Nephron (organoid): ENCODE results near the gene CHST3.

Experiments
- H3K27ac Mint-ChIP-seq, 3 experiments: 2 replicates each; pipeline ENCODE4 v1.8.0; 2020; ENCODE audit warnings: mixed read lengths in 3 of 3, mild to moderate bottlenecking in 2 of 3, moderate library complexity in 1 of 3
- H3K27me3 Mint-ChIP-seq: 2 replicates; pipeline ENCODE4 v1.8.0; 2021; ENCODE audit warnings: low read depth, mild to moderate bottlenecking, moderate library complexity, mixed read lengths
- H3K36me3 Mint-ChIP-seq: 2 replicates; pipeline ENCODE4 v1.8.0; 2020; ENCODE audit warnings: low read depth, mixed read lengths
- H3K4me1 Mint-ChIP-seq: 2 replicates; pipeline ENCODE4 v1.8.0; 2020; ENCODE audit warnings: mixed read lengths
- H3K4me3 Mint-ChIP-seq, 3 experiments: 2 replicates each; pipeline ENCODE4 v1.8.0; 2020; ENCODE audit warnings: mild to moderate bottlenecking in 3 of 3, mixed read lengths in 3 of 3, moderate library complexity in 2 of 3
- H3K9me3 Mint-ChIP-seq: 2 replicates; pipeline ENCODE4 v1.8.0; 2020; ENCODE audit warnings: mixed read lengths
- TF ChIP-seq, protein P1 (sequence below), 3 experiments: fragments of 200-600 bp; sonication (generic); IDR thresholded peaks; one replicate each; pipeline ENCODE4 v1.5.0; 2021; ENCODE audit warnings: antibody characterized with exemption in 3 of 3; ENCODE audit not compliant: unreplicated experiment in 3 of 3

CHST3 gene

DNA sequence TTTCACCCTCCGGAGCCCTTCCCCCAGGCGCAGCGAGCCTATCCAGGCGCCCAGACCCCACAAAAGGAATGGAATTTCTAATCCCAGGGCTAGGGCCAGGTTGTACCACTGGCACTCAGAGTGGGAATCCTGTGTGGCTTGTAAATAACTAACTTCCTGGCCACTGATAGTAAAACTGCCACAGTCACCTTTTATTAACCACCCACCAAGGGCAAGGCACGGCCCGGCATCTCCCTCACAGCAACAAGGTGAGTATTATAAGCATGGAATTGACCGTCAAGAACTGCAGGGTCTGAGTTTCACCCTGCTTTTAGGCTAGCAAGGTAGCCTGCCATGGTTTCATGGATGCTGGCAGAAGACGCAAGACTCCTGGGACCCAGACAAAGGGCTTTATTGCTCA, 73.1 kb downstream of the CHST3 start:
- Mint-ChIP-seq H3K27ac (peak overlapping the region in 2 of 3 experiments; percentile 11 to 24), H3K9me3 (no peaks in the 10 kb centered on the region), H3K4me1 (peaks cover 30% of the 10 kb centered on the region), H3K4me3 (no peak overlapping the region), H3K27me3 (peaks cover 14% of the 10 kb centered on the region), H3K36me3 (no peaks in the 10 kb centered on the region)
- TF ChIP-seq, protein P1, sequence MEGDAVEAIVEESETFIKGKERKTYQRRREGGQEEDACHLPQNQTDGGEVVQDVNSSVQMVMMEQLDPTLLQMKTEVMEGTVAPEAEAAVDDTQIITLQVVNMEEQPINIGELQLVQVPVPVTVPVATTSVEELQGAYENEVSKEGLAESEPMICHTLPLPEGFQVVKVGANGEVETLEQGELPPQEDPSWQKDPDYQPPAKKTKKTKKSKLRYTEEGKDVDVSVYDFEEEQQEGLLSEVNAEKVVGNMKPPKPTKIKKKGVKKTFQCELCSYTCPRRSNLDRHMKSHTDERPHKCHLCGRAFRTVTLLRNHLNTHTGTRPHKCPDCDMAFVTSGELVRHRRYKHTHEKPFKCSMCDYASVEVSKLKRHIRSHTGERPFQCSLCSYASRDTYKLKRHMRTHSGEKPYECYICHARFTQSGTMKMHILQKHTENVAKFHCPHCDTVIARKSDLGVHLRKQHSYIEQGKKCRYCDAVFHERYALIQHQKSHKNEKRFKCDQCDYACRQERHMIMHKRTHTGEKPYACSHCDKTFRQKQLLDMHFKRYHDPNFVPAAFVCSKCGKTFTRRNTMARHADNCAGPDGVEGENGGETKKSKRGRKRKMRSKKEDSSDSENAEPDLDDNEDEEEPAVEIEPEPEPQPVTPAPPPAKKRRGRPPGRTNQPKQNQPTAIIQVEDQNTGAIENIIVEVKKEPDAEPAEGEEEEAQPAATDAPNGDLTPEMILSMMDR (IDR thresholded peaks at IDR 0.05; ENCODE audit: unreplicated experiment in 3 of 3), result no peak

DNA sequence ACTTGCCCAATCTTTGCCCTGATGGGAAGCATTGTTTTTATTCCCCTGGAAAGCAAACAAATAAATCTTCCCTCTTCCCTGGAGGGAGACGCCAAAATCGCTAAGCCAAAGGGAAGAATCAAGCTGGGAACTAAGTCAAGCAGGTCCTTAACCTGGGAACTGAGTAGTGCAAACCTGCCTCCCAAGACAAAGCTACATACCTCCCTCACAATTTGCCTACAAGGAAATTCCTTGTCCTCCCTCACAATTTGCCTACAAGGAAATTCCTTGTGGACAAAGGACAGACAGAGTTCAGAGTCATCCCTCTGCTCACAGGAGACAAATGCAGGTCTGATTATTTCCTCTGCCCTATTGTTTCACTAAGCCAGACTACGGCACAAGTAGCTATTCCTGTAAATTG, 73.6 kb downstream of the CHST3 start:
- peaks cover 36% of the 10 kb centered on the region for H3K4me1 Mint-ChIP-seq
- TF ChIP-seq, protein P1 (IDR thresholded peaks at IDR 0.05; ENCODE audit: unreplicated experiment in 3 of 3), result no peak
- H3K4me3 Mint-ChIP-seq, result no peak overlapping the region
- peak overlapping the region in 2 of 3 experiments; percentile 24 to 31 for H3K27ac Mint-ChIP-seq
- no peaks in the 10 kb centered on the region for H3K9me3 Mint-ChIP-seq
- peaks cover 14% of the 10 kb centered on the region for H3K27me3 Mint-ChIP-seq
- no peaks in the 10 kb centered on the region for H3K36me3 Mint-ChIP-seq

DNA sequence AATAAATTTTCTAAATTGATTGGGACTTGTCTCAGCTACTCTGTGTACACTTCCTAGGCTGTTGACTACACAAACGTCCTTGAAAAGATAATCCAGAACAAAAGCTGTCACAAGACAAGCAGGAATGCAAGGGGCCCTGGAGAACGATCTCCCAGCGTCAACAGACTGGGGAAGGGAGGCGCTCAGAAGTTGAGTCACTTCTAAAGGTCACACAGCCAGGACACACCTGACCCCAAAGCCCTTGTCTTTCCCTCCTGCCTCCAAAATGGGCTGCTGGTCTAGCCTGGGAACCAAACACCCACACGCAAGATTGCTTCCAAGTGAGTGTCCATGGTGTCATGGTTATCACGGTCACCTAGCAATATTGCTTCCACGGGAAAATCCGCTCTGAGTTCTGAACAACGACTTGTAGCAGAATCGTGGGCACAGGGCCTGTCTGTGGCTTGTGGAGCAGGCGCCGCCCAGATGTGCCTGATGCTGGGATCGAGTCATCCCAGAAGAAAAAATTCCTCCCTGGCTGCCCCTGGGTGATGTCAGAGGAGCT, 74.3 kb downstream of the CHST3 start:
- Mint-ChIP-seq H3K36me3 (no peaks in the 10 kb centered on the region), H3K27me3 (peaks cover 14% of the 10 kb centered on the region), H3K27ac (peak overlapping the region in 1 of 3 experiments; percentile 31)

DNA sequence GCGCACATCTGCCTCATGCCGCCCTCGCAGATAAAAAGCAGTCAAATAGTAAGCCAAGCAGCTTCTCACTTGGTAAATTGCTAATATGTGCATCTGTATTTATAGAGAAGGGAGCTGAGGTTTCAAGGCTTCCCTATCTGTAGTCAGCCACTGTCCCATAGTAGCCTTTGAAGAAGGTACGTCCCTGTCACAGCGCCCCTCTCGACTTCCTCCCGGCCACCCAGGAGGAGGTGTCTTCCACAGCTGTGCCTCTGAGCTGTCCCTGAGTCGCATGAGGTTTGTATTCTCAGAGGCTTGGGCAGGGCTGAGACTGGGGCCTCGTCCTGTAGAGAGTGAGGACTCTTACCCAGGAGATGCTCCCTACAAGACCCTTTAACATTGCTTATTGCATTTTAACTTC, 75.2 kb downstream of the CHST3 start:
- peak overlapping the region in 2 of 3 experiments; percentile 29 to 54 for H3K27ac Mint-ChIP-seq
- H3K36me3 Mint-ChIP-seq, result no peaks in the 10 kb centered on the region
- H3K27me3 Mint-ChIP-seq, result peaks cover 14% of the 10 kb centered on the region
- H3K4me3 Mint-ChIP-seq, result no peak overlapping the region
- no peaks in the 10 kb centered on the region for H3K9me3 Mint-ChIP-seq
- peaks cover 34% of the 10 kb centered on the region for H3K4me1 Mint-ChIP-seq
- TF ChIP-seq, protein P1 (IDR thresholded peaks at IDR 0.05; ENCODE audit: unreplicated experiment in 3 of 3), result no peak

More for the DNA sequence above, 74.3 kb downstream of the CHST3 start:
- no peaks in the 10 kb centered on the region for H3K9me3 Mint-ChIP-seq
- TF ChIP-seq, protein P1 (IDR thresholded peaks at IDR 0.05; ENCODE audit: unreplicated experiment in 3 of 3), result no peak
- peaks cover 40% of the 10 kb centered on the region for H3K4me1 Mint-ChIP-seq
- no peak overlapping the region for H3K4me3 Mint-ChIP-seq

DNA sequence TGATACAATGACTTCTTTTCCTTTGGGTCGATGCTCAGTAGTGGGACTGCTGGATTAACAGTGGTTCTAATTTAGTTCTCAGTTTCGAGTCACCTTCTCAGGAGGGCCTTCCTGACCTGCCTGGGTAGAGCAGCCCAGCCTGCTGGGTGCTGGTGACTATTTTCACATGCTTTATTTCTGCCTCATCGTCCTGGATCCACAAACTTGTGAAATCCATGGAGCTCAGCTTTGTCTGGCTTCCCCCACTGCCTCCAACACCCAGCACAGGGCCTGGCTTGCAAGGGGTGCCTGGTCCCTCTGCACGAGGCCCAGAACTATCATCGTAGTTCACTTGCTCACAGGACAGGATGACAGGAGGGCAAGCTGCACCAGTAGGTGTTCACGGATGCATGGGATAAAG, 77.3 kb downstream of the CHST3 start:
- Mint-ChIP-seq H3K36me3 (no peaks in the 10 kb centered on the region), H3K27ac (peak overlapping the region in 1 of 3 experiments; percentile 41), H3K4me3 (no peak overlapping the region), H3K4me1 (peaks cover 29% of the 10 kb centered on the region), H3K27me3 (peaks cover 6% of the 10 kb centered on the region), H3K9me3 (peaks cover under 1% of the 10 kb centered on the region)
- TF ChIP-seq, protein P1 (IDR thresholded peaks at IDR 0.05; ENCODE audit: unreplicated experiment in 3 of 3), result no peak
